H1 (cell line): Measurements from ENCODE around the gene C1QA. TPM values are rescaled to one million over a fixed set of nuclear protein-coding genes. Genes with fewer than 3 reads are reported as not detected.

Experiments used
- CTCF ChIA-PET: fragments of 300-600 bp; sonication (Branson Sonifier 250); formaldehyde crosslinking; loops from one replicate; lab custom pipeline; 2021; ENCODE audit not compliant: partially characterized antibody; lab: Charles Lee
- POLR2A ChIA-PET: fragments of 300-600 bp; sonication (Branson Sonifier 250); formaldehyde crosslinking; loops from one replicate; lab custom pipeline; 2021; ENCODE audit warnings: inconsistent platforms; ENCODE audit not compliant: partially characterized antibody; lab: Charles Lee
- DNase-seq, 2 experiments: peaks; one replicate each; pipeline versions ENCODE4 v3.0.0 to v3.0.0-alpha.2; 2010 to 2022; ENCODE audit warnings: low spot score in 2 of 2, low read depth in 1 of 2, mixed read lengths in 1 of 2
- FAIRE-seq: peaks from 2 replicates; lab custom pipeline; 2011; peaks lifted over from hg19 to GRCh38; lab: Jason Lieb, UNC
- H2AFZ ChIP-seq: 2 replicates; pipeline ENCODE4 v1.8.1; 2012; ENCODE audit warnings: low read length, inconsistent platforms
- H2AK5ac ChIP-seq: 2 replicates; pipeline ENCODE4 v1.6.1; 2013; ENCODE audit warnings: low read depth, low read length
- H2BK120ac ChIP-seq: replicated peaks from 2 replicates; pipeline ENCODE3; 2013; ENCODE audit warnings: low read depth, low read length, inconsistent platforms
- H2BK12ac ChIP-seq: 2 replicates; pipeline ENCODE4 v1.6.1; 2013; ENCODE audit warnings: low read depth, low read length
- H2BK15ac ChIP-seq: 2 replicates; pipeline ENCODE4 v1.6.1; 2013; ENCODE audit warnings: low read length
- H2BK20ac ChIP-seq: 2 replicates; pipeline ENCODE4 v1.6.1; 2013; ENCODE audit warnings: low read length
- H2BK5ac ChIP-seq: 2 replicates; pipeline ENCODE4 v1.6.1; 2013; ENCODE audit warnings: low read depth, low read length
- H3K14ac ChIP-seq: 2 replicates; pipeline ENCODE4 v1.6.1; 2013; ENCODE audit warnings: inconsistent platforms; ENCODE audit not compliant: insufficient read length
- H3K18ac ChIP-seq: 2 replicates; pipeline ENCODE4 v1.6.1; 2013; ENCODE audit warnings: low read length; ENCODE audit errors: extremely low read depth
- H3K23ac ChIP-seq: 2 replicates; pipeline ENCODE4 v1.6.1; 2013; ENCODE audit warnings: inconsistent platforms; ENCODE audit not compliant: insufficient read length
- H3K23me2 ChIP-seq: 2 replicates; pipeline ENCODE4 v1.6.1; 2013; ENCODE audit warnings: low read depth, low read length
- H3K27ac ChIP-seq: 2 replicates; pipeline ENCODE4 v1.6.1; 2011; ENCODE audit warnings: low read depth, low read length, inconsistent platforms
- H3K27me3 ChIP-seq, 4 experiments: replicated peaks in 1 of 4; 1 replicate in 1 of 4; 2 replicates in 3 of 4; pipeline versions ENCODE4 v1.6.1 to v1.8.1; 2011 to 2013; ENCODE audit warnings: low read length in 3 of 4, mild to moderate bottlenecking in 3 of 4, inconsistent platforms in 2 of 4, mixed read lengths in 2 of 4, moderate library complexity in 1 of 4; ENCODE audit not compliant: control insufficient read depth in 3 of 4, insufficient read depth in 3 of 4; ENCODE audit errors: extremely low read depth in 1 of 4
- H3K36me3 ChIP-seq, 4 experiments: 2 replicates each; pipeline versions ENCODE4 v1.6.1 to v1.8.1; 2011 to 2013; ENCODE audit warnings: mild to moderate bottlenecking in 4 of 4, low read length in 3 of 4, moderate library complexity in 2 of 4, control low read depth in 1 of 4, inconsistent platforms in 1 of 4; ENCODE audit not compliant: insufficient read depth in 4 of 4, control insufficient read depth in 2 of 4
- H3K4ac ChIP-seq: replicated peaks from 2 replicates; pipeline ENCODE3; 2013; ENCODE audit warnings: low read length, low read depth, mixed read lengths, inconsistent platforms; ENCODE audit not compliant: insufficient read length
- H3K4me1 ChIP-seq, 4 experiments: replicated peaks in 1 of 4; 1 replicate in 1 of 4; 2 replicates in 3 of 4; pipeline versions ENCODE4 v1.6.1 to v1.8.1; 2011 to 2013; ENCODE audit warnings: low read length in 3 of 4, inconsistent platforms in 2 of 4, mixed read lengths in 1 of 4; ENCODE audit not compliant: insufficient read depth in 4 of 4, control insufficient read depth in 3 of 4
- H3K4me2 ChIP-seq, 2 experiments: 2 replicates each; pipeline versions ENCODE4 v1.6.1 to v1.8.1; 2011 to 2013; ENCODE audit warnings: low read depth in 2 of 2, low read length in 2 of 2, control low read depth in 1 of 2, inconsistent platforms in 1 of 2, mild to moderate bottlenecking in 1 of 2; ENCODE audit not compliant: insufficient read depth in 1 of 2
- H3K4me3 ChIP-seq, 4 experiments: fragments of 200-600, 300-600 bp in 1 of 4; sonication (generic), shearing (Covaris generic), sonication (Bioruptor Twin) in 1 of 4; 2 replicates each; pipeline versions ENCODE4 v1.5.1 to v1.8.1; 2011 to 2016; ENCODE audit warnings: low read length in 4 of 4, low read depth in 3 of 4, control low read depth in 2 of 4, inconsistent platforms in 2 of 4, mild to moderate bottlenecking in 2 of 4, mixed read lengths in 1 of 4, moderate library complexity in 1 of 4; ENCODE audit not compliant: insufficient read depth in 2 of 4; ENCODE audit errors: extremely low read depth in 1 of 4
- H3K56ac ChIP-seq: replicated peaks from 2 replicates; pipeline ENCODE3; 2013; ENCODE audit warnings: low read depth, mild to moderate bottlenecking, mixed read lengths, low read length, inconsistent platforms; ENCODE audit not compliant: insufficient read length
- H3K79me1 ChIP-seq: 2 replicates; pipeline ENCODE4 v1.6.1; 2013; ENCODE audit warnings: low read depth, low read length, control low read depth
- H3K79me2 ChIP-seq, 2 experiments: 2 replicates each; pipeline versions ENCODE4 v1.6.1 to v1.8.1; 2012 to 2013; ENCODE audit warnings: low read length in 2 of 2, mild to moderate bottlenecking in 2 of 2, inconsistent platforms in 1 of 2; ENCODE audit not compliant: insufficient read depth in 2 of 2, control insufficient read depth in 1 of 2
- H3K9ac ChIP-seq, 4 experiments: replicated peaks in 1 of 4; 1 replicate in 1 of 4; 2 replicates in 3 of 4; pipeline versions ENCODE4 v1.6.1 to v1.8.1; 2011 to 2013; ENCODE audit warnings: low read depth in 3 of 4, low read length in 3 of 4, control low read depth in 2 of 4, mild to moderate bottlenecking in 2 of 4, moderate library complexity in 2 of 4, inconsistent platforms in 1 of 4; ENCODE audit errors: extremely low read depth in 1 of 4
- H3K9me3 ChIP-seq, 2 experiments: 2 replicates each; pipeline versions ENCODE4 v1.6.1 to v1.8.1; 2012 to 2013; ENCODE audit warnings: mild to moderate bottlenecking in 2 of 2, moderate library complexity in 2 of 2, control low read depth in 1 of 2, inconsistent platforms in 1 of 2, low read depth in 1 of 2, low read length in 1 of 2, mixed read lengths in 1 of 2; ENCODE audit not compliant: insufficient read depth in 2 of 2
- H4K20me1 ChIP-seq, 2 experiments: replicated peaks in 1 of 2; 2 replicates each; pipeline versions ENCODE3 to v1.8.1; 2011 to 2013; ENCODE audit warnings: inconsistent platforms in 2 of 2, low read length in 2 of 2, mild to moderate bottlenecking in 1 of 2; ENCODE audit not compliant: insufficient read depth in 2 of 2, control insufficient read depth in 1 of 2
- H4K5ac ChIP-seq: 2 replicates; pipeline ENCODE4 v1.6.1; 2013; ENCODE audit warnings: low read length, low read depth, mixed read lengths, inconsistent platforms; ENCODE audit not compliant: insufficient read length
- H4K8ac ChIP-seq: 2 replicates; pipeline ENCODE4 v1.8.0; 2013; ENCODE audit warnings: mild to moderate bottlenecking, moderate library complexity, low read length, inconsistent platforms; ENCODE audit not compliant: insufficient read depth; ENCODE audit errors: extremely low read depth
- H4K91ac ChIP-seq: replicated peaks from 2 replicates; pipeline ENCODE3; 2013; ENCODE audit warnings: low read length, mixed read lengths, inconsistent platforms; ENCODE audit not compliant: insufficient read length
- SUZ12 ChIP-seq: fragments of 200-600 bp; sonication (generic); IDR thresholded peaks from 2 replicates; pipeline ENCODE4 v1.6.1; 2012; ENCODE audit warnings: mild to moderate bottlenecking, inconsistent platforms, low read length, moderate library complexity, mixed read lengths
- WGBS, 2 experiments: shearing (Covaris generic) in 1 of 2; methylation state at CpG; one replicate each; pipeline versions ENCODE4 v1.1.6 to v1.1.7; 2013 to 2015; ENCODE audit warnings: low lambda C conversion rate in 2 of 2, mixed read lengths in 2 of 2, inconsistent platforms in 1 of 2, low coverage in 1 of 2, missing lambda C conversion rate in 1 of 2; ENCODE audit not compliant: insufficient replicate concordance in 2 of 2, insufficient coverage in 1 of 2, insufficient read length in 1 of 2; ENCODE audit errors: extremely low coverage in 1 of 2, missing lambda C conversion rate in 1 of 2; 5-methylcytosine and 5-hydroxymethylcytosine counted together
- polyA plus RNA-seq, 7 experiments: library from polyadenylated mRNA; depleted of rRNA in 3 of 7; stranded (reverse) in 5 of 7; unstranded in 2 of 7; fragments of >200 nt in 5 of 7; fragments of 200-250 nt in 2 of 7; gene quantifications; 1 replicate in 5 of 7; 2 replicates in 1 of 7; 4 replicates in 1 of 7; pipeline versions ENCODE4 v1.2.1 to v1.2.3, GENCODE V29; 2011 to 2013; ENCODE audit warnings: missing spikeins in 2 of 7, mixed read lengths in 2 of 7
- total RNA-seq: library from RNA; stranded (reverse); fragmentation: NEBNext Ultra II Directional; extraction: Animal tissue kit (Norgen Biotek cat#: 25700); gene quantifications from 2 replicates; pipeline ENCODE4 v1.2.1, GENCODE V29; 2021

The C1QA gene
- total and polyA plus RNA-seq, 2 of the 8 experiments (the other 6 are each of a cell fraction or from before 2014, with no cell fraction given): not detected

DNA sequence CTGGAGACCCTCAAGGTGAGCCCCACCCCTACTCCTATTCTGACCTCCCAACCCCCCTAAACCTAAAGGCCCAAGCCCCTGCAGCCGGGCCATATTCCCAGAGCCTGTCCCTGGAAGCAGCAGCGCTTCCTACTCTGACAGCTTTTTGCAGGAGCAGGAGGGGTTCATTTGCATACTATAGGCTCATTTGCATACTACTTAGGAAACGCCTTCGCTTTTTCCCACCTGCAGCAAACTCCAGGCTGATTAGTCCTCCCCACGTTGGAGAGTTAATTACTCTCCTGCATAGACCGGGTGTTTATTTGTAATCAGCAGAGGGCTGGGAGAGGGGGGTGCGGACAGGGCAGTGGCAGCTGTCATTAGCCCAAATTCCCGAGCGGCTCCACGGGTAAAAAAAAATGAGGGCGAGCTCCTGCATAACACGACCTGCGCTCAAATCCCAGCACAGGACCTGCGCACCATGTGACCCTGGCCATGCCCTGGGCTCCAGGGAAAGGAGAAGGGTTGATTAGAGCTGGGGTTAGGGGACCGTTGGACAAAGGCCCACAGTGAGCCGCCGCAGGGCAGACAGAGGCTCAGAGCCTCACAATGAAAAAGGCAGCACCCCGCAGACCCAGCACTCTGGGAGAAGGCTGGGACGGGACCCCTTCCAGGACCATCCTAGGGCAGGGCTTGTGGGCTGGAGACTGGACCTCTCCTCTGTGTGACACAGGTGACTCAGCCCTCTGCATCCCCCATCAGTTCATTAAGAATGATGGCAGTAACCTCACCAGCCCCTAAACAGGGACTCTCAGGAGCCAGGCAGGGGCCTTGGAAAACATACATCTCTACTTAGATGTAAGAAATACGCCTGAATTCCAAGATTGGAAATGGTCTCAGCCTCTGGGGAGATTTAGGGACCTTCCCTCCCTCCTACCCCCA lies 9.9 kb upstream of the C1QA start:
- no peak overlapping the region for H4K5ac ChIP-seq
- H3K4me3 ChIP-seq: peak overlapping the region in 2 of 4 experiments; percentile 18 to 26; a peak in 2 of 8 replicates
- no peak for TF ChIP-seq SUZ12

More for the DNA sequence above, 9.9 kb upstream of the C1QA start:
- Histone ChIP-seq H3K14ac (no peak overlapping the region), H3K27ac (no peak overlapping the region), H3K9ac (no peak overlapping the region), H4K91ac (no peak overlapping the region), H3K36me3 (no peaks in the 10 kb centered on the region), H3K56ac (no peak overlapping the region), H4K8ac (no peak overlapping the region), H2BK5ac (no peak overlapping the region), H2BK120ac (no peak overlapping the region), H3K79me2 (no peaks in the 10 kb centered on the region), H2BK20ac (no peak overlapping the region), H3K79me1 (no peaks in the 10 kb centered on the region), H4K20me1 (peaks cover 0 to 3% of the 10 kb centered on the region in 2 experiments), H2AFZ (no peak overlapping the region), H3K18ac (no peak overlapping the region), H3K23me2 (no peaks in the 10 kb centered on the region; the same call in 1 of the 2 replicates), H2BK15ac (no peak overlapping the region), H2AK5ac (no peak overlapping the region), H3K4ac (no peak overlapping the region), H2BK12ac (no peak overlapping the region), H3K4me2 (peak overlapping the region; percentile 44 to 48; a peak in 1 of 4 replicates), H3K9me3 (no peaks in the 10 kb centered on the region), H3K23ac (no peak overlapping the region), H3K4me1 (peaks cover 6 to 33% (median 21%) of the 10 kb centered on the region in 4 experiments), H3K27me3 (no peaks in the 10 kb centered on the region)
- CTCF ChIA-PET: interaction anchor here (0.9 to 1.7 kb wide), 6 partner anchors 10 to 28 kb away, joined by 3 to 4 read pairs (median 4); partner anchors contain the start of gene C1QA
- WGBS, 2 experiments: 50% methylated on average over 20 of the region's 20 CpGs; no CpG with 5 or more reads in 1 of the 2 experiments
- DNase-seq: no peak
- no peak for FAIRE-seq
- POLR2A ChIA-PET: interaction anchor here (1.1 to 2.0 kb wide), 3 partner anchors 11 to 15 kb away, joined by 3 to 6 read pairs (median 4); no protein-coding TSS in a partner anchor
